Activated T-cell treated with anti-CD3 and anti-CD28 coated beads for 4 hours (primary cell): ENCODE measurements around the gene ZNF207.
"Not testable (repeated sequence)": the region's sequence is repeated elsewhere in the genome, so short reads cannot be mapped to it uniquely, and the experiment has no call there.

ENCODE experiments used
- DNase-seq: peaks from one replicate; pipeline ENCODE4 v3.0.0-alpha.2; 2020

Gene ZNF207

GRCh38 chr17:32349854-32350665 lies at the start of gene ZNF207:
TSS of gene ZNF207 (plus strand) at chr17:32350157. CDS start at chr17:32350286, 129 bp downstream.
- DNase-seq = peak; percentile 92

- DNase-seq = no peak
Observed at GRCh38 chr17:32302037-32302436, 47.9 kb upstream of the ZNF207 start.

- no peak for DNase-seq
Observed at GRCh38 chr17:32302860-32303649, 46.9 kb upstream of the ZNF207 start.

- DNase-seq = no peak
Observed at GRCh38 chr17:32303781-32304288, 46.1 kb upstream of the ZNF207 start.

- DNase-seq = no peak
Observed at GRCh38 chr17:32305049-32305448, 44.9 kb upstream of the ZNF207 start.

- no peak for DNase-seq
Observed at GRCh38 chr17:32307658-32308057, 42.3 kb upstream of the ZNF207 start.

- no peak for DNase-seq
Observed at GRCh38 chr17:32311028-32311536, 38.9 kb upstream of the ZNF207 start.

GRCh38 chr17:32314636-32315035 lies 35.3 kb upstream of the ZNF207 start:
- DNase-seq = no peak

GRCh38 chr17:32315171-32315570 lies 34.8 kb upstream of the ZNF207 start:
- no peak for DNase-seq

GRCh38 chr17:32316653-32317052 lies 33.3 kb upstream of the ZNF207 start:
- DNase-seq = not testable (repeated sequence)

- no peak for DNase-seq
Observed at GRCh38 chr17:32317353-32317752, 32.6 kb upstream of the ZNF207 start.

GRCh38 chr17:32318071-32318470 lies 31.9 kb upstream of the ZNF207 start:
- no peak for DNase-seq

GRCh38 chr17:32319548-32319905 lies 30.4 kb upstream of the ZNF207 start:
- DNase-seq = peak; percentile 76

- DNase-seq = not testable (repeated sequence)
Observed at GRCh38 chr17:32320080-32320479, 29.9 kb upstream of the ZNF207 start.

- DNase-seq = no peak
Observed at GRCh38 chr17:32320847-32321246, 29.1 kb upstream of the ZNF207 start.

GRCh38 chr17:32323046-32323445 lies 26.9 kb upstream of the ZNF207 start:
- DNase-seq = no peak

- peak; percentile 15 for DNase-seq
Observed at GRCh38 chr17:32323811-32324491, 26.0 kb upstream of the ZNF207 start.

GRCh38 chr17:32327911-32328310 lies 22.0 kb upstream of the ZNF207 start:
- no peak for DNase-seq

GRCh38 chr17:32330147-32330546 lies 19.8 kb upstream of the ZNF207 start:
- DNase-seq = no peak

GRCh38 chr17:32331243-32332040 lies 18.5 kb upstream of the ZNF207 start:
- no peak for DNase-seq

- DNase-seq = no peak
Observed at GRCh38 chr17:32333187-32333586, 16.8 kb upstream of the ZNF207 start.

- no peak for DNase-seq
Observed at GRCh38 chr17:32335046-32335445, 14.9 kb upstream of the ZNF207 start.
